Measurements from ENCODE around the gene MRPL4. TPM values are rescaled to one million over a fixed set of nuclear protein-coding genes. Genes with fewer than 3 reads are reported as not detected.
A peak's percentile ranks its signal among the peaks of the same experiment; 100 is the strongest.

The MRPL4 gene
- total and polyA plus RNA-seq, 2 of the 13 experiments (the other 11 are each of a cell fraction or from before 2014, with no cell fraction given): 40.6 to 42.5 TPM

DNA sequence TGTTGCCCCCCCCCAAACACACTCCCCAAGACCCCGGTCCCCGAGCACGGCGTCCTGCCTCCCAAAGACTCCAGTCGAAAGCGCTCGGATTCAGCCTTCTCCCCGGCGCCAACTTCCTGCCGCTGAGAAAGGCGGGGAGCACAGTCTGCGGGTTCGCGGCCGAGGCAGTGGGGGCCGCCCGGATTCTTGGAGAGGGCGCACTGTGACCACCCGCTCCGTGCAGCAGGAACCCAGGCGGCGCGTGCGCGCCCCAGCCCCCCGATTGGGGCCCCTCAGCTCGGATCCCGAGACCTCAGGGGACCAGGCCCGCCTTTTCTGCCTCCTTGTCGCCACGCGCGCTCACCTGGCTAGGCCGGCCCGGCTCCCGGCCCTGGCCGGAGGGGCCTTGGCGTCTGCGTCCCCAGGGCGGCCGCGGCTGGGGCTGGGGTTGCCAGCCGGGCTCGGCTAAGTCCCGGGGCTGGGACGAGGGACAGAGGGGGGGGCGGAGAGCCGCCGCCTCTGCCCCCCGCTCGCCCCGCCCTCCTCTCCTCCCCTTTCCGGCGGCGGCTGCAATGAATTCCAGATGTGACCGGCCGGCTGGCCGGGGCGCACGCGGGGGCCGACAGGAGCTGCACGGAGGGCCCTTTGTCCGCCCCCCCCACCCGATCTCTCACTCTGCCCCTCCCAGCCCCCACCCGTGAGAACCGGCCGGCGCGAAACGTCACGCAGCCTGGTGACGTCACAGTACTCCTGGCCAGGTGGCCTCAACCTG is 21.0 kb upstream of the MRPL4 start, which contains the start of gene S1PR2 (continued):
- TF ChIP-seq RARA (CRISPR knock-in tag; IDR thresholded peaks at IDR 0.05): no peak
- TF ChIP-seq ZNF232 (CRISPR knock-in tag; IDR thresholded peaks at IDR 0.05; ENCODE audit: borderline replicate concordance): 0 out of 2 replicates have a peak, but pooled peaks have one; percentile 17
- no peak for TF ChIP-seq MXD4 (CRISPR knock-in tag; IDR thresholded peaks at IDR 0.05)
- TF ChIP-seq FOXK1 (CRISPR knock-in tag; IDR thresholded peaks at IDR 0.05; ENCODE audit: borderline replicate concordance, low read depth): no peak
- peak; percentile 98 for TF ChIP-seq CREB1 (IDR thresholded peaks at IDR 0.05)
- TF ChIP-seq CREB1 (CRISPR knock-in tag; IDR thresholded peaks at IDR 0.05): no peak
- TF ChIP-seq SAFB2 (CRISPR knock-in tag; IDR thresholded peaks at IDR 0.05; ENCODE audit: borderline replicate concordance, low read depth): no peak
- no peak for TF ChIP-seq MYNN (CRISPR knock-in tag; IDR thresholded peaks at IDR 0.05; ENCODE audit: low read depth)
- peak; percentile 65 for TF ChIP-seq GABPB1 (CRISPR knock-in tag; IDR thresholded peaks at IDR 0.05)
- TF ChIP-seq ZNF282 (IDR thresholded peaks at IDR 0.05; ENCODE audit: partially characterized antibody): no peak
- no peak for TF ChIP-seq ZNF678 (CRISPR knock-in tag; IDR thresholded peaks at IDR 0.05)
- no peak for TF ChIP-seq XRCC5 (optimal IDR thresholded peaks at IDR 0.05; ENCODE audit: low read length)
- no peak for TF ChIP-seq RCOR2 (CRISPR knock-in tag; IDR thresholded peaks at IDR 0.05)
- no peak for TF ChIP-seq DNMT3B (CRISPR knock-in tag; conservative IDR thresholded peaks at IDR 0.05)
- no peak for TF ChIP-seq TCF7 (IDR thresholded peaks at IDR 0.05; ENCODE audit: low read depth)
- TF ChIP-seq HOXA7 (CRISPR knock-in tag; IDR thresholded peaks at IDR 0.05): no peak
- no peak for TF ChIP-seq ZNF792 (CRISPR knock-in tag; IDR thresholded peaks at IDR 0.05)
- no peak for TF ChIP-seq ZKSCAN5 (CRISPR knock-in tag; IDR thresholded peaks at IDR 0.05)
- TF ChIP-seq ZNF468 (CRISPR knock-in tag; IDR thresholded peaks at IDR 0.05): no peak
- TF ChIP-seq, protein P1, sequence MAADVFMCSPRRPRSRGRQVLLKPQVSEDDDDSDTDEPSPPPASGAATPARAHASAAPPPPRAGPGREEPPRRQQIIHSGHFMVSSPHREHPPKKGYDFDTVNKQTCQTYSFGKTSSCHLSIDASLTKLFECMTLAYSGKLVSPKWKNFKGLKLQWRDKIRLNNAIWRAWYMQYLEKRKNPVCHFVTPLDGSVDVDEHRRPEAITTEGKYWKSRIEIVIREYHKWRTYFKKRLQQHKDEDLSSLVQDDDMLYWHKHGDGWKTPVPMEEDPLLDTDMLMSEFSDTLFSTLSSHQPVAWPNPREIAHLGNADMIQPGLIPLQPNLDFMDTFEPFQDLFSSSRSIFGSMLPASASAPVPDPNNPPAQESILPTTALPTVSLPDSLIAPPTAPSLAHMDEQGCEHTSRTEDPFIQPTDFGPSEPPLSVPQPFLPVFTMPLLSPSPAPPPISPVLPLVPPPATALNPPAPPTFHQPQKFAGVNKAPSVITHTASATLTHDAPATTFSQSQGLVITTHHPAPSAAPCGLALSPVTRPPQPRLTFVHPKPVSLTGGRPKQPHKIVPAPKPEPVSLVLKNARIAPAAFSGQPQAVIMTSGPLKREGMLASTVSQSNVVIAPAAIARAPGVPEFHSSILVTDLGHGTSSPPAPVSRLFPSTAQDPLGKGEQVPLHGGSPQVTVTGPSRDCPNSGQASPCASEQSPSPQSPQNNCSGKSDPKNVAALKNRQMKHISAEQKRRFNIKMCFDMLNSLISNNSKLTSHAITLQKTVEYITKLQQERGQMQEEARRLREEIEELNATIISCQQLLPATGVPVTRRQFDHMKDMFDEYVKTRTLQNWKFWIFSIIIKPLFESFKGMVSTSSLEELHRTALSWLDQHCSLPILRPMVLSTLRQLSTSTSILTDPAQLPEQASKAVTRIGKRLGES (CRISPR knock-in tag; IDR thresholded peaks at IDR 0.05; ENCODE audit: borderline replicate concordance): no peak
- TF ChIP-seq ZIK1 (CRISPR knock-in tag; IDR thresholded peaks at IDR 0.05; ENCODE audit: borderline replicate concordance, low read depth): no peak
- no peak for TF ChIP-seq MED13 (CRISPR knock-in tag; IDR thresholded peaks at IDR 0.05)
- no peak for TF ChIP-seq ZFP41 (CRISPR knock-in tag; IDR thresholded peaks at IDR 0.05; ENCODE audit: borderline replicate concordance)
- no peak for TF ChIP-seq ZNF577 (CRISPR knock-in tag; IDR thresholded peaks at IDR 0.05; ENCODE audit: borderline replicate concordance, low read depth)
- TF ChIP-seq JUN (CRISPR knock-in tag; IDR thresholded peaks at IDR 0.05): no peak
- peak; percentile 67 for TF ChIP-seq ATF7 (IDR thresholded peaks at IDR 0.05)
- no peak for TF ChIP-seq ATF7 (CRISPR knock-in tag; IDR thresholded peaks at IDR 0.05)
- TF ChIP-seq, protein P2, sequence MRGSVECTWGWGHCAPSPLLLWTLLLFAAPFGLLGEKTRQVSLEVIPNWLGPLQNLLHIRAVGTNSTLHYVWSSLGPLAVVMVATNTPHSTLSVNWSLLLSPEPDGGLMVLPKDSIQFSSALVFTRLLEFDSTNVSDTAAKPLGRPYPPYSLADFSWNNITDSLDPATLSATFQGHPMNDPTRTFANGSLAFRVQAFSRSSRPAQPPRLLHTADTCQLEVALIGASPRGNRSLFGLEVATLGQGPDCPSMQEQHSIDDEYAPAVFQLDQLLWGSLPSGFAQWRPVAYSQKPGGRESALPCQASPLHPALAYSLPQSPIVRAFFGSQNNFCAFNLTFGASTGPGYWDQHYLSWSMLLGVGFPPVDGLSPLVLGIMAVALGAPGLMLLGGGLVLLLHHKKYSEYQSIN (CRISPR knock-in tag; IDR thresholded peaks at IDR 0.05; ENCODE audit: borderline replicate concordance): no peak
- TF ChIP-seq DR1 (CRISPR knock-in tag; IDR thresholded peaks at IDR 0.05): no peak
- TF ChIP-seq ARNTL (CRISPR knock-in tag; IDR thresholded peaks at IDR 0.05): peak; percentile 13; the same call in 1 of the 2 replicates

Data from HepG2 (cell line).